ENCODE measurements around the gene NEO1. TPM values are rescaled to one million over a fixed set of nuclear protein-coding genes. Genes with fewer than 3 reads are reported as not detected.
A peak's percentile ranks its signal among the peaks of the same experiment; 100 is the strongest.
"Not testable (repeated sequence)": the region's sequence is repeated elsewhere in the genome, so short reads cannot be mapped to it uniquely, and the experiment has no call there.

Gene NEO1
- total RNA-seq, 1 donor from 2014 or later, result 136 TPM

GRCh38 chr15:73196113-73196512 is 143.8 kb downstream of the NEO1 start:
- Mint-ChIP-seq H3K27ac (peak overlapping the region; percentile 33), H3K36me3 (peaks cover 36% of the 10 kb centered on the region), H3K4me3 (no peak overlapping the region), H3K4me1 (peaks cover 7% of the 10 kb centered on the region), H3K27me3 (ENCODE audit: low read depth) (no peaks in the 10 kb centered on the region), H3K9me3 (peaks cover 18% of the 10 kb centered on the region)
- DNase-seq (ENCODE audit: low spot score in 2 of 2, unreplicated experiment in 2 of 2), result no peak
- TF ChIP-seq, protein P1, sequence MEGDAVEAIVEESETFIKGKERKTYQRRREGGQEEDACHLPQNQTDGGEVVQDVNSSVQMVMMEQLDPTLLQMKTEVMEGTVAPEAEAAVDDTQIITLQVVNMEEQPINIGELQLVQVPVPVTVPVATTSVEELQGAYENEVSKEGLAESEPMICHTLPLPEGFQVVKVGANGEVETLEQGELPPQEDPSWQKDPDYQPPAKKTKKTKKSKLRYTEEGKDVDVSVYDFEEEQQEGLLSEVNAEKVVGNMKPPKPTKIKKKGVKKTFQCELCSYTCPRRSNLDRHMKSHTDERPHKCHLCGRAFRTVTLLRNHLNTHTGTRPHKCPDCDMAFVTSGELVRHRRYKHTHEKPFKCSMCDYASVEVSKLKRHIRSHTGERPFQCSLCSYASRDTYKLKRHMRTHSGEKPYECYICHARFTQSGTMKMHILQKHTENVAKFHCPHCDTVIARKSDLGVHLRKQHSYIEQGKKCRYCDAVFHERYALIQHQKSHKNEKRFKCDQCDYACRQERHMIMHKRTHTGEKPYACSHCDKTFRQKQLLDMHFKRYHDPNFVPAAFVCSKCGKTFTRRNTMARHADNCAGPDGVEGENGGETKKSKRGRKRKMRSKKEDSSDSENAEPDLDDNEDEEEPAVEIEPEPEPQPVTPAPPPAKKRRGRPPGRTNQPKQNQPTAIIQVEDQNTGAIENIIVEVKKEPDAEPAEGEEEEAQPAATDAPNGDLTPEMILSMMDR (IDR thresholded peaks at IDR 0.05; ENCODE audit: unreplicated experiment), result no peak

GRCh38 chr15:73200339-73200738 is 148.1 kb downstream of the NEO1 start:
- H3K4me1 Mint-ChIP-seq, result peaks cover 7% of the 10 kb centered on the region
- no peak for DNase-seq (ENCODE audit: low spot score in 2 of 2, unreplicated experiment in 2 of 2)
- peaks cover 57% of the 10 kb centered on the region for H3K36me3 Mint-ChIP-seq

DNA sequence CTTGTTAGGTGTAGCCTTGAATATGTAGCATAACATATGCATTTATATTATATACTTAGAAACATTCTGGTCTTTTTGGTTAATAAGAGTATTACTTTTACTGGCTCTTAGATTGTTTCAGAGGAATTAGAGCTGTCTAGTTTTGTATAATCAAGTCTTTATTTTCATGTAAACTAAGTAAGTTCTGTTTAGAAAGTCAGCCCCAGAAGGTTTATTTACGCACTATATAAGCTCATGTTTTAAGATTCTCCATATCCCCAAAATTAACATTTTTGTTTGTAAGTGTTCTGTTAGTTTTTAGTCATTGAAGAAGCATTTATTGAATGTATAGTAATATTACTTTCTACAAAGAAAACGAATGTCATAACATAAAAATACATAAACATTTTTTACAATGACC is 158.4 kb downstream of the NEO1 start:
- TF ChIP-seq, protein P1 (IDR thresholded peaks at IDR 0.05; ENCODE audit: unreplicated experiment), result no peak
- Mint-ChIP-seq H3K36me3 (peaks cover 50% of the 10 kb centered on the region), H3K4me3 (no peak overlapping the region)

More at GRCh38 chr15:73200339-73200738, 148.1 kb downstream of the NEO1 start:
- H3K27me3 Mint-ChIP-seq (ENCODE audit: low read depth), result no peaks in the 10 kb centered on the region
- H3K27ac Mint-ChIP-seq, result no peak overlapping the region
- H3K9me3 Mint-ChIP-seq, result peaks cover 42% of the 10 kb centered on the region
- TF ChIP-seq, protein P1 (IDR thresholded peaks at IDR 0.05; ENCODE audit: unreplicated experiment), result no peak
- H3K4me3 Mint-ChIP-seq, result no peak overlapping the region

DNA sequence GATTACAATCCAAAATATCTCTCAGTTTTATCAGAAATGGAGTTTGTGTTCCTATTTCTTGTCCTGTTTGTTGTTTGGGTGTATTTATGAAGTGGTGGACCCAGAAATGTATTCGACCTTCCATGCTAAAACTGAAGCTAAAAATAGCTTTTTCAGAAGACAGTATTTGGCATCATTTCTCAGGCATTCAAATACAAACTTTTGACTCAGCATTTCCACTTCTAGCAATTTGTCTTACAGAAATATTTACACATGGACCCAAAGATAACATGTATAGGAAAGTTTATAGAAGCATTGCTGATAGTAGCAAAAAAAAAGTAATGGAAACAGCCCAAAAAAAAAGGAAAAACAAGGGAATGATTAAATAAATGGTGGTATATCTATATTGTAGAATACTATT is 160.2 kb downstream of the NEO1 start:
- Mint-ChIP-seq H3K9me3 (peaks cover 39% of the 10 kb centered on the region), H3K4me1 (no peaks in the 10 kb centered on the region), H3K27ac (no peak overlapping the region), H3K36me3 (peaks cover 50% of the 10 kb centered on the region), H3K4me3 (no peak overlapping the region), H3K27me3 (ENCODE audit: low read depth) (no peaks in the 10 kb centered on the region)
- TF ChIP-seq, protein P1 (IDR thresholded peaks at IDR 0.05; ENCODE audit: unreplicated experiment), result no peak
- no peak for DNase-seq (ENCODE audit: low spot score in 2 of 2, unreplicated experiment in 2 of 2)

More for the DNA sequence above, 158.4 kb downstream of the NEO1 start:
- no peaks in the 10 kb centered on the region for H3K27me3 Mint-ChIP-seq (ENCODE audit: low read depth)
- H3K4me1 Mint-ChIP-seq, result no peaks in the 10 kb centered on the region
- H3K9me3 Mint-ChIP-seq, result peaks cover 38% of the 10 kb centered on the region
- no peak for DNase-seq (ENCODE audit: low spot score in 2 of 2, unreplicated experiment in 2 of 2)
- H3K27ac Mint-ChIP-seq, result no peak overlapping the region

DNA sequence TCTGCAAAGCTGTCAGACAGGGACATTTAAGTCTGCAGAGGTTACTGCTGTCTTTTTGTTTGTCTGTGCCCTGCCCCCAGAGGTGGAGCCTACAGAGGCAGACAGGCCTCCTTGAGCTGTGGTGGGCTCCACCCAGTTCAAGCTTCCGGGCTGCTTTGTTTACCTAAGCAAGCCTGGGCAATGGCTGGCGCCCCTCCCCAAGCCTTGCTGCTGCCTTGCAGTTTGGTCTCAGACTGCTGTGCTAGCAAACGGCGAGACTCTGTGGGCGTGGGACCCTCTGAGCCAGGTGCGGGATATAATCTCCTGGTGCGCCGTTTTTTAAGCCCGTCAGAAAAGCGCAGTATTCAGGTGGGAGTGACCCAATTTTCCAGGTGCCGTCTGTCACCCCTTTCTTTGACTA is 169.2 kb downstream of the NEO1 start:
- not testable (repeated sequence) for H3K27me3 Mint-ChIP-seq (ENCODE audit: low read depth); H3K27ac Mint-ChIP-seq; H3K4me1 Mint-ChIP-seq; DNase-seq (ENCODE audit: low spot score in 2 of 2, unreplicated experiment in 2 of 2); H3K4me3 Mint-ChIP-seq
- Mint-ChIP-seq H3K36me3 (peaks cover 34% of the 10 kb centered on the region), H3K9me3 (peaks cover 35% of the 10 kb centered on the region)

DNA sequence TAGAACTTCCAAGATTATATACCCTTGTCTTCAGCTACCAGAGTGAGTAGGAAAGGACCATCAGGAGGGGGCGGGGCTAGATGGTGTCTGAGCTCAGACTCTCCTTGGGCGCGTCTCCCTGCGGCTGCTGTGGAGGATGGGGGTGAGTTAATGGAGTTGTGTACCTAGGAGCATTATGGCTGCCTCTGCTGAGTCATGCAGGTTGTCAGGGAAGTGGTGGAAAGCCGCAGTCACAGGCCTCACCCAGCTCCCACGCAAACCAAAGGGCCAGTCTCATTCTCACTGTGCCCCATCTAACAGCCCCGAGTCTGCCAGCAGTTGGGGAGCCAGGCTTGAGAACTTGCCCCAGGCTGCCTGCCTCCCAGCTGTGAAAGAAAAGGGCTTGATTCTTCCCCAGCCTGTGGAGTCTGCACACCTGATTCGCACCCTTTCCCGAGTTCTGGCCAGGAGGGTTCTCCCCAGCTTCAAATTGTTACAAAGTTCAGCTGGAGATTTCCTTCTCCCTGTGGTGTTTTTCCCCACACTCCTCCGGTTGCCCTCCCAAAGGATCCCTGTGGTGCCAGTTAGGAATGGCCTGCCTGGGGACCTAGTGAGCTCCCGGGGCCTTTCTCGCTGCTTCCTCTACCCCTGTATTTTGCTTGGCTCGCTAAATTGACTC is 173.2 kb downstream of the NEO1 start:
- no peak overlapping the region for H3K27ac Mint-ChIP-seq
- no peak overlapping the region for H3K4me3 Mint-ChIP-seq
- TF ChIP-seq, protein P1 (IDR thresholded peaks at IDR 0.05; ENCODE audit: unreplicated experiment), result no peak
- DNase-seq (ENCODE audit: low spot score in 2 of 2, unreplicated experiment in 2 of 2), result no peak
- peaks cover 45% of the 10 kb centered on the region for H3K9me3 Mint-ChIP-seq
- H3K36me3 Mint-ChIP-seq, result peaks cover 45% of the 10 kb centered on the region
- H3K27me3 Mint-ChIP-seq (ENCODE audit: low read depth), result no peaks in the 10 kb centered on the region
- no peaks in the 10 kb centered on the region for H3K4me1 Mint-ChIP-seq
